Measurements from ENCODE around the gene KLF5. TPM values are rescaled to one million over a fixed set of nuclear protein-coding genes. Genes with fewer than 3 reads are reported as not detected.

Gene KLF5
- total RNA-seq, 4 donors from 2014 or later = 2.3 to 8.3 (median 4.7) TPM

DNA sequence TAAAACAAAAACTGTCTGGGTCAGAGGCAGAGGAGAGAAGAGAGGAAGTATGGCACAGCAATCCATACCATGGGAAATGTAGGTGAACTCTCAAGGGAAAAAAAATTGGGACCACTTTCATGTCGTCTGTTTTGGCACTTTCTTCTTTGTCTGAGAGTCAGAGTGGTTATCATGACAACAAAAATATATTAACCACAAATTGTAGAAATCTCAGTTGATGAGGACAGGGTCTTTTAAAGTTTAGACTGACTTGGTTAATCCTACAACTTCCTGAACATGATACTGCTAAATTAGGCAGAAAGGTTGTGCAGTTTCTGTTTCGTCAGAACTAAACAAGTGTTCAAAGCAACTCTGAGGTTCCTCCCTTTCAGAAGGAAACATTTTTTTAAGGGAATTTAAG is 15.2 kb downstream of the KLF5 start:
- Histone ChIP-seq H3K27ac (replicated peaks in 1 of 4) (no peak overlapping the region), H3K9me3 (no peaks in the 10 kb centered on the region), H3K4me3 (no peak overlapping the region), H3K36me3 (peaks cover 0 to 11% (median 8%) of the 10 kb centered on the region in 4 donors), H3K27me3 (no peaks in the 10 kb centered on the region), H3K4me1 (no peaks in the 10 kb centered on the region)
- WGBS = 64% methylated on average over 2 of the region's 2 CpGs
- no peak for DNase-seq (ENCODE audit: extremely low spot score)
- intact Hi-C loops (cut with DNase I) = no loop called here
- TF ChIP-seq, protein P1, sequence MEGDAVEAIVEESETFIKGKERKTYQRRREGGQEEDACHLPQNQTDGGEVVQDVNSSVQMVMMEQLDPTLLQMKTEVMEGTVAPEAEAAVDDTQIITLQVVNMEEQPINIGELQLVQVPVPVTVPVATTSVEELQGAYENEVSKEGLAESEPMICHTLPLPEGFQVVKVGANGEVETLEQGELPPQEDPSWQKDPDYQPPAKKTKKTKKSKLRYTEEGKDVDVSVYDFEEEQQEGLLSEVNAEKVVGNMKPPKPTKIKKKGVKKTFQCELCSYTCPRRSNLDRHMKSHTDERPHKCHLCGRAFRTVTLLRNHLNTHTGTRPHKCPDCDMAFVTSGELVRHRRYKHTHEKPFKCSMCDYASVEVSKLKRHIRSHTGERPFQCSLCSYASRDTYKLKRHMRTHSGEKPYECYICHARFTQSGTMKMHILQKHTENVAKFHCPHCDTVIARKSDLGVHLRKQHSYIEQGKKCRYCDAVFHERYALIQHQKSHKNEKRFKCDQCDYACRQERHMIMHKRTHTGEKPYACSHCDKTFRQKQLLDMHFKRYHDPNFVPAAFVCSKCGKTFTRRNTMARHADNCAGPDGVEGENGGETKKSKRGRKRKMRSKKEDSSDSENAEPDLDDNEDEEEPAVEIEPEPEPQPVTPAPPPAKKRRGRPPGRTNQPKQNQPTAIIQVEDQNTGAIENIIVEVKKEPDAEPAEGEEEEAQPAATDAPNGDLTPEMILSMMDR (IDR thresholded peaks at IDR 0.05) = no peak
- TF ChIP-seq POLR2A (IDR thresholded peaks at IDR 0.05; ENCODE audit: low read depth) (no peak), EP300 (IDR thresholded peaks at IDR 0.05) (no peak), POLR2AphosphoS5 (IDR thresholded peaks at IDR 0.05) (no peak)

DNA sequence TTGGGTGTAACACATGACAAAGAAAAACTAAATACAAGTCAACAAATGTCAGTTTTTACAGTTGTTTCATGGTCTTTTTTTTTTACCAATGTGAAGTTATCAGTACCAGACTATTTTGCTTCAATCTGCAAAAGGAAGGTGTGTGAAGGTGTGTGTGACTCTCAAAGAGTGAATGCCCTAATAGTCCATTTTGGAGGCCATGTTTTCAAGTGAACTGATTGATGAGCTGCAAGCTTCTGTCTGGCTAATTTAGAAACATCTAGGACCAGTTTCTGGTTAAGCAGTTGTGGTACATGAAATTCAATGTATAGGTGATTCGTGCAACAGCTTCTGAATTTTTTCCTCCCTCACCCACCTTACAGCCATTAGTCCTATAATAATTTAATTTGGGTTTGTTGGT is 16.1 kb downstream of the KLF5 start:
- Histone ChIP-seq H3K27me3 (no peaks in the 10 kb centered on the region), H3K4me3 (no peak overlapping the region), H3K27ac (replicated peaks in 1 of 4) (no peak overlapping the region), H3K36me3 (peaks cover 0 to 11% (median 8%) of the 10 kb centered on the region in 4 donors), H3K9me3 (no peaks in the 10 kb centered on the region), H3K4me1 (no peaks in the 10 kb centered on the region)
- TF ChIP-seq POLR2A (IDR thresholded peaks at IDR 0.05; ENCODE audit: low read depth) (no peak), EP300 (IDR thresholded peaks at IDR 0.05) (no peak), POLR2AphosphoS5 (IDR thresholded peaks at IDR 0.05) (no peak)
- TF ChIP-seq, protein P1 (IDR thresholded peaks at IDR 0.05) = no peak
- intact Hi-C loops (cut with DNase I) = no loop called here
- DNase-seq (ENCODE audit: extremely low spot score) = no peak
- 100% methylated on average over 1 of the region's 1 CpG for WGBS

DNA sequence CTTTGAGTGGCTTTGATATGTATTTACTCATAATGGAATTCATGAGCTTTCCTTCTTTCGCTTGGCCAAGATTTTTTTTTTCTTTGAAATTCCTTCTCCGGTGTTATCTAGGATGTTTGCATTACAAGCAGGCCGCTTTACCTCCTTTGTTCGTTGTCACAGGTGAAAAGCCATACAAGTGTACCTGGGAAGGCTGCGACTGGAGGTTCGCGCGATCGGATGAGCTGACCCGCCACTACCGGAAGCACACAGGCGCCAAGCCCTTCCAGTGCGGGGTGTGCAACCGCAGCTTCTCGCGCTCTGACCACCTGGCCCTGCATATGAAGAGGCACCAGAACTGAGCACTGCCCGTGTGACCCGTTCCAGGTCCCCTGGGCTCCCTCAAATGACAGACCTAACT is 16.7 kb downstream of the KLF5 start:
- H3K9me3 ChIP-seq = no peaks in the 10 kb centered on the region
- no peak overlapping the region for H3K27ac ChIP-seq (replicated peaks in 1 of 4)
- intact Hi-C loops (cut with DNase I) = no loop called here
- H3K27me3 ChIP-seq = no peaks in the 10 kb centered on the region
- 77% methylated on average over 18 of the region's 18 CpGs for WGBS
- TF ChIP-seq POLR2AphosphoS5 (IDR thresholded peaks at IDR 0.05) = no peak
- no peak for TF ChIP-seq EP300 (IDR thresholded peaks at IDR 0.05)
- no peak for TF ChIP-seq POLR2A (IDR thresholded peaks at IDR 0.05; ENCODE audit: low read depth)
- DNase-seq (ENCODE audit: extremely low spot score) = no peak
- no peaks in the 10 kb centered on the region for H3K4me1 ChIP-seq
- no peak overlapping the region for H3K4me3 ChIP-seq
- H3K36me3 ChIP-seq = peaks cover 0 to 11% (median 8%) of the 10 kb centered on the region in 4 donors

DNA sequence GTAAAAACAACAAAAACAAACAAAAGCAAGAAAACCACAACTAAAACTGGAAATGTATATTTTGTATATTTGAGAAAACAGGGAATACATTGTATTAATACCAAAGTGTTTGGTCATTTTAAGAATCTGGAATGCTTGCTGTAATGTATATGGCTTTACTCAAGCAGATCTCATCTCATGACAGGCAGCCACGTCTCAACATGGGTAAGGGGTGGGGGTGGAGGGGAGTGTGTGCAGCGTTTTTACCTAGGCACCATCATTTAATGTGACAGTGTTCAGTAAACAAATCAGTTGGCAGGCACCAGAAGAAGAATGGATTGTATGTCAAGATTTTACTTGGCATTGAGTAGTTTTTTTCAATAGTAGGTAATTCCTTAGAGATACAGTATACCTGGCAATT is 17.1 kb downstream of the KLF5 start:
- no peaks in the 10 kb centered on the region for H3K4me1 ChIP-seq
- intact Hi-C loops (cut with DNase I) = no loop called here
- TF ChIP-seq, protein P1 (IDR thresholded peaks at IDR 0.05) = no peak
- TF ChIP-seq EP300 (IDR thresholded peaks at IDR 0.05) = no peak
- H3K36me3 ChIP-seq = peaks cover 0 to 11% (median 8%) of the 10 kb centered on the region in 4 donors
- H3K9me3 ChIP-seq = no peaks in the 10 kb centered on the region
- no peaks in the 10 kb centered on the region for H3K27me3 ChIP-seq
- H3K27ac ChIP-seq (replicated peaks in 1 of 4) = no peak overlapping the region
- no peak for DNase-seq (ENCODE audit: extremely low spot score)
- H3K4me3 ChIP-seq = no peak overlapping the region
- 75% methylated on average over 2 of the region's 2 CpGs for WGBS

DNA sequence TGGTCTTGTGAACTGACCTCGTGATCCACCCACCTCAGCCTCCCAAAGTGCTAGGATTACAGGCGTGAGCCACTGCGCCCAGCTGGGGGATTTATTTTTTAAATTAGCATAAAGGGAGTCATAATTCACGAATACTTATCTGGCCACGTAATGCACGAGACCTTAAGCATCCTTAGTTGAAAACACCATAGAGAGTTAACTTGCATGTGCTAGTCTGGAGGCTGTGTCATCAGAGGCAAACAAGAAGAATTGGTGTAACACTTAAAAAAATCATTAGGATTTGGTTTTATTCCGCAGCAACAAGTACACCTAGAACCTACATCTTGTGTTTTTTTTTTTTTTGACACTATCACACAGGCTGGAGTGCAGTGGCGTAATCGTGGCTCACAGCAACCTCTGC is 19.1 kb downstream of the KLF5 start:
- no peak overlapping the region for H3K4me3 ChIP-seq
- no peaks in the 10 kb centered on the region for H3K9me3 ChIP-seq
- 84% methylated on average over 9 of the region's 9 CpGs for WGBS
- H3K27me3 ChIP-seq = no peaks in the 10 kb centered on the region
- H3K27ac ChIP-seq (replicated peaks in 1 of 4) = no peak overlapping the region
- peaks cover 0 to 11% (median 8%) of the 10 kb centered on the region in 4 donors for H3K36me3 ChIP-seq
- no peak for DNase-seq (ENCODE audit: extremely low spot score)
- TF ChIP-seq EP300 (IDR thresholded peaks at IDR 0.05) (no peak), POLR2AphosphoS5 (IDR thresholded peaks at IDR 0.05) (no peak), POLR2A (IDR thresholded peaks at IDR 0.05; ENCODE audit: low read depth) (no peak)
- TF ChIP-seq, protein P1 (IDR thresholded peaks at IDR 0.05) = no peak
- intact Hi-C loops (cut with DNase I) = no loop called here
- H3K4me1 ChIP-seq = no peaks in the 10 kb centered on the region
